HG02763 (cell line): ENCODE measurements around the gene USB1.
A peak's percentile ranks its signal among the peaks of the same experiment; 100 is the strongest.
"Not testable (repeated sequence)": the region's sequence is repeated elsewhere in the genome, so short reads cannot be mapped to it uniquely, and the experiment has no call there.

ENCODE experiments used
- ATAC-seq: cut with Tn5 transposase; IDR thresholded peaks from one replicate; pipeline ENCODE4 v1.9.1; 2021; ENCODE audit warnings: mild to moderate bottlenecking, moderate library complexity; ENCODE audit not compliant: unreplicated experiment

Gene USB1

DNA sequence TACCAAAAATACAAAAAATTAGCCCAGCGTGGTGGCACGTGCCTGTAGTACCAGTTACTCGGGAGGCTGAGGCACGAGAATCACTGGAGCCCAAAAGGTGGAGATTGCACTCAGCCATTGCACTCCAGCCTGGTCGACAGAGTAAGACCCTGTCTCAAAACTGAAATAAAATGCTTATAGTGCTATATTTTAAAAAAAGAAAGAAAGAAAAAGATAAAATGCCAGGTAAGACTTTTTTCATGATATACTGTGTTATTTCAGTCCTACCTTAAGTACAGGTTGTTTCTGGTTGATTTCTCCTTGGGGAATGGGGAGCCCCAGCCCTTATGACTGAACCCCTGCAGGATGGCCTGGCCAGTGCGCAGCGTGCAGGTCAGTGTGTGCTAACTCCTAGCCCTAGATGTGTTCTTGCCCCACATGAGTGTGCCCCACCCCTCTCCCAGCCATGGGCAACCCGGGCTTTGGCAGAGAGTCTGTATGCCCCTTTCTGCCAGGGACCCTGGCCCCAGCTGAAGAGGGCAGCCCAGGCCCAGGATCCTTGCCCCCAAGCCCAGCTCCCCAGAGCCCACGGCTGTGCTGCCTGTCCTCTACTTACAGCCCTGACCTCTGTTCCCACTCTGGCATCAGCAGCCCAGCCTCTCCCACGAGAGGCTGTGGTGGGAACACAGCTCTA, 31.6 kb upstream of the USB1 start:
- no peak for ATAC-seq

DNA sequence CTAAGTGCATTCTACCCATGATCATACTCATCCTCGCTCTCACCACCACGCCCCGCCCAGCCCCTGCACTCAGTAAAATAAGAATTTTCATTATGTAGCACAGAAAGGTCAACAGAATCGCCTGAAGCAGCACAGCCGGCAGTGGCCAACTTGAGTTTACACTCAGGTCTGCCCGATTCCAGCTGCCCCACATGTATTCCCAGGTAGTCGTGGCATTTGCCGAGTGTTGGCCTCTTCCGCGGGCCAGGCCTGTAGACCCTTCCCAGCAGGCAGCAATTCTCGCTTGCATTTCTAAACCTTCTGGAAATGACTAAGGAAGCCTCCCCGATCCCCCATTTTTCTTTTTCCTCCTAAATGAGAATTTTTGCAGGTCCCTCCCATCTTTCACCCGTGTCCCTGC, 30.9 kb upstream of the USB1 start:
- no peak for ATAC-seq

DNA sequence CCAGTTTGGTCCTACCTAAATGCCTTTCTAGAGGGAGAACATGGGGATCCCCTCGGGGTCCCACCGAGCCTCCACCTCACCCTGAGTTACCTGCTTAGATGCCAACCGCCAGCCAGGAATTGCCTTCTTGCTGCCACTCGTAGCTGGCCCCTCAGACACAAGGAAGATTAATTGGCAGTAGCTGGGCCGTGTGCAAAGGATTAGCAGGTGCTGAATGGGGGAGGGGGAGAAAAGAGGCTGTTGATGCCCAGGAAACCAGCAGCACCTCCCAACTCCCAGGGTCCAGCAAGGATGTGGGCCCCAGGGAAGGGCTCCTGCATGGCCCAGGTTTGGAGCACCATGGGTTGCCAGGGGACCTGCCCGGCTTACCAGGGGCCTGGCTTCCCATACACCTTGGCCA, 30.2 kb upstream of the USB1 start, which contains the start of gene CNGB1:
TSS of gene CNGB1 (minus strand) at position 159 of the 400 bp plus-strand sequence. CDS start 3,842 bp downstream, outside the sequence.
- ATAC-seq, result no peak

DNA sequence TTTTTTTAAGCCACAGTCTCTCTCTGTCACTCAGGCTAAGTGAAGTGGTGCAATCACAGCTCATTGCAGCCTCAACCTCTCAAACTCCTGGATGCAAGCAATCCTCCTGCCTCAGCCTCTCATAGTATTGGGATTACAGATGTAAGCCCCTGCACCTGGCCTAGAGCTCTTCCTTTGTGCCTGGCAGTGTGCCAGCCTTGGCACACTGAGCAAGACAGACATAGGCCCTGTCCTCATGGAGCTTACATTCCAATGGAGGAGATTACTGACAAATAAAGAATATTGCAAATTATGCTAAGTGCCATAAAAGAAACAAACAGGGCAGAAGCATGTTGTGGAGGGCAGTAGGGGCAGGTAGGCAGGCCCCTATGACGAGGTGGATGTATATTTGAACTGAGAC, 29.4 kb upstream of the USB1 start:
- no peak for ATAC-seq

DNA sequence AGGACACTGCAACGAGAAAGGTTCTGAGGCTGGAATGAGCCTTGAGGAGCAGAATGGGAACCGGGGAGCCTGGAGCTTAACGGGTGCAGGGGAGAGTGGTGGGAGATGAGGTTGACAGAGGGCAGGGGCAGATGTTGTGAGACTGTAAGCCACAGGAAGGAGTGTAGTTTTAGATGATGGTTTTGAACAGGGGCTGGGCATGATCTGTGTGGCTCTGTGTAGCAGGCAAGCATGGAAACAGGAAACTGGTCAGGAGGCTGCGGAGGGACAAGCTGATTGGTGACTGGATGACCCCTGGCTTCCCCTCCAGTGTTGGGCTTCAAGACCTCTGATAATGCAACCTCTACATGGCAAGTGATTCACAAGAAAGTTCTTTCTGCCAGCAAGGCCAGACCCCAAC, 28.9 kb upstream of the USB1 start:
- ATAC-seq, result no peak

DNA sequence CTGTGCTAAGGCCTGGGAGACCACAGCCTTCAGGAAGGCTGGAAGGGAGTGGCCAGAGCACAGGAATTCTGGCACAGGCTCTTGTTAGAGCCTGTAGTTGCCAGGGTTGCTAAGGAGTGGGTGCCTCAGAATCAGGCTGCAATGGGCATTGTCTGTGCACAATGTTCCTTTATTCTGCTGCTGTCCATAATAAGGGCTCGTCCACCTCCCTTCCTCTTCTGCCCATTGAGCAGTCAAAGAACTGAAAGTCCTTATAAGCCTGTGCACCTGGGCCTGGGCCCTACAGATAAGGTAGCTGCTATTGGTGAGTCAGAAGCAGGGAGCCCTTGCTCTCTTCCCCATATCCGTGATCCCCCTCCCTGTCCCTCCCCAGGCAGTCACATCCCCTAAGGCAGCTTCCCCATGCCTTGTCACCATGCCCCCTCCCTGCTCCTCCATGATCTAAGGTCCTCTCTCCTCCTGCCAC, 24.8 kb upstream of the USB1 start:
- no peak for ATAC-seq

DNA sequence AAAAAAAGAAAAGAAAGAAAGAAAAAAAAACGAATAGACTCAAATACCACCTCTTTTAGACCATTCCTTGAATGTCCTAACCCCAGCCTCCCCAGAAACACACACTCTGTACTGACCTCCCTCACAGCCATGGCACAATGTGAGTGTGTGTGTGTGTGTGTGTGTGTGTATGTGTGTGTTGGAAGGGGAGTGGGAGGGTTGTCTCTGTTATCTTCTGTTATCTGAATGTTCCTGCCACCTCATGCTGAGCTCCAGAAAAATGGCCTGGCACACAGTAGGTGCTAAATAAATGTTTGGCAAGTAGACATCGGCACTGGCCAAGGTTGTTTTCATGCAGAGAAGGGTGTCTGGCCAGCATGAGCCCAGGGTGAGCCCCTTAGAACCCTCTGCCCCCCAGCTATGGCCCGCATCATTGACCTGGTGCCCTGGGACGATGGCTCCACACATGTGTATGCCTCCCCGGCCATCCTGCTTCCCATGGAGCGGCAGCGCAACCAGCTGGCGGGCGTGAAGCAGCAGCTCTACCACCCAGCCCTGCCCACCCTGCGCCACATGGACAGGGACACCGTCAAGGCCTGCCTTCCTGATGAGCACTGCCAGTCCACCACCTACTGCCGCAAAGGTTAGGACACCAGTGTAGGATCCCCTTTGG, 23.7 kb upstream of the USB1 start:
- ATAC-seq, result no peak

DNA sequence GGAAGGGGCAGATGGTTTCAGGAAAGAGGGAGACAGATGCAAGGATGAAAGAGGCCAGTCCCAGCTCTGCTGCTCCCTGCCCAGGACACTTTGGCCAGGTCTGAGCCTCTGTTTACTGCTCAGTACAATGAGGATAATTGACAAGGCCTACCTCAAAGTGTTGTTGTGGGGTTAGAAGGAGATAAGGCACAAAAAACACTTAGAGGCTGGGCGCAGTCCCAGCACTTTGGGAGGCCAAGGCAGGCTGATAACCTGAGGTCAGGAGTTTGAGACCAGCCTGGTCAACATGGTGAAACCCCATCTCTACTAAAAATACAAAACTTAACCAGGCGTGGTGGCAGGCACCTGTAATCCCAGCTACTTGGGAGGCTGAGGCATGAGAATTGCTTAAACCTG, 23.1 kb upstream of the USB1 start:
- not testable (repeated sequence) for ATAC-seq

DNA sequence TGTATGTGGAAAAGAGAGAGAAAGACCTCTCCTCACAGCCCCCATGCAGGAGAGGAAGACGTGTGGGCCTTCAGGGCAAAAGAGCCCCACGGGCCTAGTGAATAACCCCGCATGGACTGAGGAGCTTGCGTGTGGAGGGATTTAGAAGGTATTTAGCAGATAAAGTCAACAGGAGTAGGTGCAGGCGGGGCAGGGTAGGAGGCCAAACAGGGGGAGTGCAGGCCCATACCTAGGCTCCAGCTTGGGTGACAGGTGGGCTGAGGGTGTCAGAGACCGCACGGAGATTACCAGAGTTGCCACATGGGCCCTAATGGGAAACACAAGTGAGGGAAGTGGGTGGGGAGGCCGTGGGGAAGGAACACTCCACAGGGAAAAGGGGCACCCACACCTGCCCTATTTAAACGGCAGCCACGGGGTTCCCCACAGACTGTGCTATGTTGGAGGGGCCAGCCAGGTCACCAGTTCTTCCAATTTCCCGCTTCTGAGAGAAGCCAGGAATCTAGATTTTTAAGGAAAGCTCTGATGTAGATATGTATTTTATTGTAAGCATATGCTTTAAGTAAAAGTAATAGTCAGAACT, 22.1 kb upstream of the USB1 start:
- ATAC-seq, result no peak

DNA sequence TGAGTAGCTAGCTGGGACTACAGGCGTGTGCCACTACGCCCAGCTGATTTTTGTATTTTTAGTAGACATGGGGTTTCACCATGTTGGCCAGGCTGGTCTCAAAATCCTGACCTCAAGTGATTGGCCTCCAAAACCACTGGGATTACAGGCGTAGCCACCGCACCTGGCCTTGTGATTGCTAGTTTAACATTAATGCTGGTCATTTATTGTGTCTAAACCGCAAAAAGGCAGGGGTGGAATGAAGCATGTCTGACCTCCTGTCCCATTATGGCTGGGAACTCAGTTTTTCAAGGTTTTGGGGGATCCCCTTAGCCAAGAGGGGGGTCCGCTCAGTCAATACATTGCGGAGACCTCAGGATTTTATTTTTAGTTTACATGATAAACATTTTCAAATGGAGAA, 19.6 kb upstream of the USB1 start:
- ATAC-seq, result no peak

DNA sequence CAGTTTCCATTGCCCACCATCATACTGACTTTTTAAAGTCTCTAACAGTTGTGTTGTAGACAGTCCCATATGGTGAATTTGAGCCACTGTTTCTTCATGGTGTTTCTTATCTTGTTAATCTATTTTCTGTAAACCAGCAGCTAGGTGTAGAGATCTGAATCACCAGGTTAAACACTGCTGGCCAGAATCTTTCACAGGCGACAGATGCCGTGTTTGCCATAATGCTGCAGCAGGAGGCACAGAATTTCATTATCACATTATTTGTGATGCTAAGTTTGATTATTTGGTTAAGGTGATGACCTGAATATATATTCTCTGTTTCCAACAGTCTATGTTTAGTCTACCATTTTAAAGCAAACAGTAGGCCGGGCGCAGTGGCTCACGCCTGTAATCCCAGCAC, 18.8 kb upstream of the USB1 start:
- no peak for ATAC-seq

DNA sequence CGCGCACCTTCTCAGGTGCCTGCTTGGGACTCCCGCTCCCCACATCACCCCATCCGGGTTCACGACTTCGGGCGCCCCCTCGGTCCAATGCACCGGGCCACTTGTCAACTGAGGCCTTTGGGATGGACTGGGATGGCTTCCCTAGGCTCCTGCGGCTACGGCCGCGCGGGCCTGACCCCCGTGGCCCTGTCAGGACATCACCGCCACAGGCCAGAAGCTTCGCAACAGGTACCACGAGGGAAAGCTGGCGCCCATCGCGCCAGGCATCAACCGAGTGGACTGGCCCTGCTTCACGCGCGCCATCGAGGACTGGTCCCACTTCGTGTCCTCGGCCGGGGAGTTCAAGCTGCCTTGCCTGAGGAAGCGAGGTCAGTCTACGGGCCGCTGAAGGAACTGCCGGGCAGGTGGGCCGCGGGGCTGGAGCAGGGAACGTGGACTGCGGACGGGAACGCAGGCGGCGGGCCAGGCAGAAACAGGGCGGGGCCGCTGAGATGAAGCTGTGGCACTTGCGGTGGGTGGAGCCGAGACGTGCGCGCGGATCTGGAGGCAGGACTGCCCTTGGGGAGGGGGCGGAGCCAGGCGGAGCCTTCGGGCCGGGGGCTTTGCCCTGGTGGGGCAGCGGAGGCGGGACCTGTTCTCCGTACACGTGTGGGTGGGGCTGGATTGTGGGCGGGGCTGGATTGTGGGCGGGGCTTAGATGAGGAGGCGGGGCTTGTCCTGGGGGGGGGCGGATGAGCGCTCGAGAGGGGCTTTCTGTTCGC, 16.6 kb upstream of the USB1 start:
- ATAC-seq, result peak; percentile 65

DNA sequence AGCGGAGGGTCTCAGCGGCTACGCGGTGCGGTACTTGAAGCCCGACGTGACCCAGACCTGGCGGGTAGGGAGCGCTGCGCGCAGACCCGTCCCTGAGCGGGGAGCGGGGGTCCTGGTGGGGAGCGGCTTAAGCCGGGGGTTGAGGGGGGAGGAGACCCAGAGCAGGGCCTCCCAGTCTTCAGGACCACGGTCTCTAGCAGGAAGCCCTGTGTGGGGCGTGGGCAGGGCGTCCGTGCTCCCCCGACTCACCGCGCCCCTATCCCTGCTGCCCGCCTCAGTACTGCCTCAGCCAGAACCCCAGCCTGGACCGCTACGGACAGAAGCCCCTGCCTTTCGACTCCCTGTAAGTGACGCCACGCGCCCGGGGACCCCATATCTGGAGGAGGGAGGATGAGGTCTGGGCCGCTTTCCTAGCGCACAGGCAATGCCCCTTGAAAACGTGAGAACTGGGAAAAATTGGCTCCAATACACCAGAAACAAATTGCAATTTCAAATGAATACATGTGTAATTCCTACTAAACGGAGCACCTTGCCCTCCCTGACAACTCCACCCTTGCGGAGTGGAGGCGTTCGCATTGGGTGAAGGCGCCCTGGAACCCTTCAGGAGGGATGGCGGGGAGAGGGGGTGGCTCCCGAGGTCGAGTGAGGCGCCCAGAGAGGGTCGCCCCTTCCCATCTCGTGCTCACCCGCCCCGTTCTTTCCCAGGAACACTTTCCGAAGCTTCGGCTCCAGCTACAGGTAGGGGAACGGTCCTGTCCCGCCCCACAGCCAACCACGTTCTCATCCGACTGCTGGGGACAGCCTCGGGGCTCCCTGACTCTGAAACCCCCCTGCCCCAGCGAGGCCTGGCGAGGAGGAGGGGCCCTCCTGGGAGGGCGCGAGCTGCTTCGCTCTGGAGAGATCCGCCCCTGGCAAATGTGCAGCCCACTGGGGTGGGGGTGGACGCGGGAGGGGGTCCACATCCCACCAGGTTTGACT, 15.7 kb upstream of the USB1 start:
- ATAC-seq, result peak; percentile 20

DNA sequence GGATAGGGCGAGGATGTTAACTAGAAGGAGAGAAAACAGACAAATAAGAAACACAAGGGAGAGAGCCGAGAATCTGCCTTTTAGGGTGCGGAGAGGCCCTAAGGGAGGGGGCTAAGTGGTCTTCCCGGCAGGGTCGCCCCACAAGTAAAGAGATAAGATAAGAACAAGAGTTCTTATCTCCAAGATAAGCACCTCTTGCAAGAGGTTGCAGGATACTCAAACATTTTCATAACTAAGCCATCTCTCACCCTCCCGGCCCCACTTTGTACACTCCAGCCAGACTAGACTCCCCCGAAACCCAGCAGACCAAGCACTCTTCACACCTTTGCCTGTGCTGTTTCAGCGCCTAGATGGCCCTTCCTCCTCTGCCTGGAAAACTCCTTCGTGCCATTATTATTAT, 15.0 kb upstream of the USB1 start:
- ATAC-seq, result no peak

DNA sequence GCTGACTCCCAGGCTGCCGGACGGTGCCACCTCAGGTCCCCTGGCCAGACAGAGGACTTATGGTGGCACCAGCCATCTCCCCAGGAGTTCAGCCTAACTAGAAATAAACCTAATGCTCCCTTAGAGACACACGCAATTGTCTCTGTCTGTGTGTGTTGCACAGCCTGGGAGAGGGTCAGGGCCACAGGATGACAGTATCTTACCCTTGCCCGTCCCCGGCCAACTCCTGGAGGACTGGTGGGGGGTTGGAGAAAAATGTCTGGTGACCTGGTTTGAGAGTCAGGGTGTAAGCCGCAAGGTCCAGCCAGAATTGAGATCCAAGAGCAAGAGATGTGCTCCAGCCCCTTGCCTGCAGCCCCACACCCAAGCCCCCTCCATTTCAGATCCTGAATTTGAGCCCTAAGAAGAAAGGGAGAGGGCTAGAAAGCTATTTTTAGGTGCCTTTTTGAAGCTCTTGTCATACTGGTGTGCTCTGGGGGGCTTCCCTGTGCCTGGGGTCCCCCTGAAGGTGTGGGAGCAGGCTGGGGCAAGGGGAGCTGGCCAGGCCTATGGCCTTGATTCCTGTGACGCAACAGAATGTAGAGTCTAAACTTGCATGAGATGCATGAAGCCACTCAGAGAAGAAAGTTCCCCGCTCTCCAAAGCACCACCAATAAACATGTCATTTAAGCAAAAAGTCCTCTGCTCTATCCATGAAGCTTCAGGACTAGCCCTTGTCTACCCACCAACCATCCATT, 13.6 kb upstream of the USB1 start:
- ATAC-seq, result no peak

DNA sequence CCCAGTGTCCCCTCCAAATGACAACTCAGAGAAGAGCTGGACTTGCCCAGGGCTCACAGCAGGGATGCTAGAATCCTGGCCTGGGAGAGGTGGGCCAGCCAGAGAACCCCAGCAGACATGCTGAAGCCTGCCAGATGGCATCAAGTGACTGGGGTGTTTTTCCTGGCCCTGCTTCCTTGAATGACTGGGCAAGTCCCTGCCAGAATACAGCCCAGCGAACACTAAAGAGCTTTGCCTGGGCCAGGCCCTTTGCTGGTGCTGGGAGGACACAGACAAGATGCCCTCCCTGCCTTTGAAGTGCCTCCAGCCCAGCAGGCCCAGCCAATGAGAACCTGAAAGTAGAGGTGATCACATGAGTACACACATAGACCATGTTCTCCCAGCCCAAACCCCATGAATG, 12.3 kb upstream of the USB1 start:
- no peak for ATAC-seq

DNA sequence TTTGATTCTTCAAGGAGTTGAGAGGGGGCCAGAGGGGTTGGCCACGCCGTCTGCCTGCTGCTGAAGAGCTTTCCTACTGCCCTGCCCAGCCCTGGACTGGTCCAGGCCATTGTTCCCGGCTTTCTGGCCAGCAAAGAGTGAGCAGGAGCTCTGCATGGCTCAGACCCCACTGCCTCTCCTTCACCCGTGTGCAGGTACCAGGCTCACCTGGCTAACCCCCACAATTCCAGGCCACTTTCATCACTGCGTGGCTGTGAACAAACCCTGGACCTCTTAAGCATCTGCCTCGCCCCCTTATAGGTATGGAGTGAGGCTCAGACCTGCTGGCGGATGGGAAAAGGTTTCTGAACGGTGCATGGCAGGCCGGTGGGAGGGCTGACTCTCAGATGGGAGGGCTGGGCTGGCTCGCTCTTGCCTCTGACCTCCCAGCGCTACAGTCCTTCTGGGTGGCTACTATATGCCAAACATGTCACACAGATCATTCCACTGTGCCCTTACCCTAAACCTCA, 9.6 kb upstream of the USB1 start:
- no peak for ATAC-seq

DNA sequence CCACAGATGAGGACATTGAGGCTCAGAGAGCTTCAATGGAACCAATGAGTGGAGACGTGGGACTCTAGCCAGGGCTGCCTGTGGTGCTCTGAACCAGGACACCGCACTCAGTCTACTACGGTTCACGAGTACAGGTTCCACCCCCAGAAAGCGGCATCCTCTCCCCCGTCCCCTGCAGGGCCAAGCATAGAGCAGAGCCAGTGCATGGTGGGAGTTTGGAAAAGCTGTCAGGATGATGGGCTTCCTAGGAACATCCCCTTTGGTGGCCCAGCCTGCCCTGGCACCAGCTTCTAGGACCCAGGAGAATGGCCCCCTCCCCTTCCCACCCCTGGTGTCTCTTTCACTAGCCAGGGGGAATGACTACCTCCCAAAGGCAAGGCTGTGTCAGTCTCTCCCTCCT, 9.1 kb upstream of the USB1 start:
- no peak for ATAC-seq

DNA sequence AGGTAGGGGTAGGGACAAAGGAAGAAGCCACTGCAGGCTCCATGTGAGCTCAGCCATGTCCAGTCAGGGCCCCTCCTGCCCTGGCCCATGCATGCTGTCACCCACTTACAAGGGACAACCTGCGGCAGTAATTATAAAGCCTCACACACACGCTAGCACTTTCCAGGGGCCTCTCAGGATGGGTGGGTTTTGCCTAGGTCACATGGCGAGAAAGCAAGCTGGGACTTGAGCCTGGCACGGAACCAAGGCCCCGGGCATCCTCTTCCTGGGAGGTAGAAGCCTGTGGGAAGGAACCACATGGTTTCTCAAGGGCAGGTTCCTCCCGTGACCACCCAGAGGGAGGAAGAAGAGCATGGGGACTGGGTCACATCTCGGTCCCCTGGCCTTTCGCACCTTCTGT, 7.8 kb upstream of the USB1 start:
- no peak for ATAC-seq

DNA sequence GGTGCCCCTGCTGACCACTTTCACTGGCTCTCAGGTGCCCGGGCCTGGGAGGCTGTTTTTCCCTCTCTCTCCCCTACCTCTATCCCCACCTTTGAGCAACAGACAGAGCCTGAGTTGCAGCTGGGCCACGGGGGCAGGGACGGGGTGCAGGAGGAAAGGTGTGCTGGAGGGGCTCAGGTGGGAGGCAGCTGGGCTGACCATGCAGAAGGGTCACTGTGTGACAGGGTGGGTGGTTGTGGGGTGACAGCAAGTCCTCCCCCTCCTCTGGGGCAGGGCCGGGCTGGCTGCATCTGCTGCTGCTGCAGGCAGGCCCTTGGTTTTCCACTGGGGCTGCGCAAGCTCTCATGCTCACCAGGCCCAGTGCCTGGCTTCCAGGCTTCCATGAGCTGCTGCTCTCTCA, 7.3 kb upstream of the USB1 start:
- no peak for ATAC-seq
